Endodermal cell (in vitro differentiated cells): Measurements from ENCODE around the gene STXBP5. TPM values are rescaled to one million over a fixed set of nuclear protein-coding genes. Genes with fewer than 3 reads are reported as not detected.

ENCODE experiments used
- DNase-seq: peaks from one replicate; pipeline ENCODE4 v3.0.0-alpha.2; 2017
- H3K27ac ChIP-seq: 2 replicates; pipeline ENCODE4 v1.5.1; 2013; ENCODE audit warnings: mild to moderate bottlenecking, low read depth, low read length, moderate library complexity
- H3K27me3 ChIP-seq: 2 replicates; pipeline ENCODE4 v1.6.1; 2013; ENCODE audit warnings: mild to moderate bottlenecking, low read length, moderate library complexity; ENCODE audit not compliant: insufficient read depth, control insufficient read depth, poor library complexity, severe bottlenecking
- H3K36me3 ChIP-seq: 2 replicates; pipeline ENCODE4 v1.7.0; 2013; ENCODE audit warnings: mild to moderate bottlenecking, low read length, moderate library complexity; ENCODE audit not compliant: control insufficient read depth, insufficient read depth
- H3K4me1 ChIP-seq: one replicate; pipeline ENCODE4 v1.7.0; 2013; ENCODE audit warnings: low read length; ENCODE audit not compliant: control insufficient read depth, insufficient read depth
- H3K4me3 ChIP-seq: 2 replicates; pipeline ENCODE4 v1.5.1; 2013; ENCODE audit warnings: mild to moderate bottlenecking, low read length, moderate library complexity
- H3K9ac ChIP-seq: 2 replicates; pipeline ENCODE4 v1.6.1; 2013; ENCODE audit warnings: mild to moderate bottlenecking, low read length, moderate library complexity; ENCODE audit not compliant: poor library complexity, severe bottlenecking; ENCODE audit errors: extremely low read depth
- H3K9me3 ChIP-seq: 2 replicates; pipeline ENCODE4 v1.6.1; 2013; ENCODE audit warnings: mild to moderate bottlenecking, low read length, moderate library complexity; ENCODE audit not compliant: control insufficient read depth
- H3K27ac Mint-ChIP-seq: 2 replicates; pipeline ENCODE4 v1.8.0; 2020; ENCODE audit warnings: mixed read lengths
- H3K27me3 Mint-ChIP-seq: 2 replicates; pipeline ENCODE4 v1.8.0; 2021; ENCODE audit warnings: mild to moderate bottlenecking, mixed read lengths; ENCODE audit not compliant: insufficient read depth
- H3K36me3 Mint-ChIP-seq: 2 replicates; pipeline ENCODE4 v1.8.0; 2020; ENCODE audit warnings: low read depth, mixed read lengths
- H3K4me1 Mint-ChIP-seq: 2 replicates; pipeline ENCODE4 v1.8.0; 2020; ENCODE audit warnings: mixed read lengths
- H3K4me3 Mint-ChIP-seq: 2 replicates; pipeline ENCODE4 v1.8.0; 2020; ENCODE audit warnings: mild to moderate bottlenecking, moderate library complexity, mixed read lengths
- H3K9me3 Mint-ChIP-seq: 2 replicates; pipeline ENCODE4 v1.8.0; 2020; ENCODE audit warnings: mild to moderate bottlenecking, mixed read lengths
- WGBS, 2 experiments: methylation state at CpG; one replicate each; pipeline versions ENCODE4 v1.1.5 to v1.1.7; 2013; ENCODE audit warnings: missing lambda C conversion rate in 2 of 2, mixed read lengths in 1 of 2; ENCODE audit not compliant: insufficient coverage in 1 of 2, insufficient read length in 1 of 2; 5-methylcytosine and 5-hydroxymethylcytosine counted together
- total RNA-seq, 2 donors: library from RNA; stranded (reverse); fragmentation: NEBNext Ultra II Directional in 1 of 2; extraction: Animal tissue kit (Norgen Biotek cat#: 25700) in 1 of 2; gene quantifications; 2 replicates in 1 of 2; 3 replicates in 1 of 2; pipeline ENCODE4 v1.2.1, GENCODE V29; 2021
- TF ChIP-seq, protein P1 (sequence below): fragments of 200-600 bp; sonication (generic); conservative IDR thresholded peaks from 2 replicates; pipeline ENCODE4 v1.5.0; 2021; ENCODE audit warnings: antibody characterized with exemption, mild to moderate bottlenecking

Gene STXBP5
- total RNA-seq, 2 donors from 2014 or later, result 19.2 to 25.2 TPM

DNA sequence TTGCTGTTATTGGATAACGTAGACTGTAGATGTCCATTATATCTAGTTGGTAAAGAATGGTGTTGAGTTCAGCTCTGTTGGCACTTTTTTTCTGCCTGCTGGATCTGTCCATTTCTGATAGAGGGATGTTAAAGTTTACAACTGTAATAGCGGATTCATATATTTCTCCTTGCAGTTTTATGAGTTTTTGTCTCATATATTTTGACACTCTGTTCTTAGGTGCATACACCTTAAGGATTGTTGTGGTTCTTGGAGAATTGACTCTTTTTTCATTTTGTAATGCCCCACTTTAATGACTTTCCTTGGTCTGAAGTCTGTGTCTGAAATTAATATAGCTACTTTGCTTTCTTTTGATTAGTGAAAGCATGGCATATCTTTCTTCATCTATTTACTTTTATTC, 16.1 kb downstream of the STXBP5 start:
- DNase-seq, result no peak
- Histone ChIP-seq H3K9ac (no peak overlapping the region), H3K27me3 (no peaks in the 10 kb centered on the region), H3K4me1 (no peaks in the 10 kb centered on the region), H3K4me3 (no peak overlapping the region), H3K27ac (no peak overlapping the region), H3K36me3 (peaks cover 23% of the 10 kb centered on the region), H3K9me3 (no peaks in the 10 kb centered on the region)
- WGBS, 2 experiments, result 97 to 100% methylated on average over 1 to 2 of the region's 2 CpGs
- H3K36me3 Mint-ChIP-seq, result peaks cover 24% of the 10 kb centered on the region
- H3K4me3 Mint-ChIP-seq, result no peak overlapping the region
- TF ChIP-seq, protein P1, sequence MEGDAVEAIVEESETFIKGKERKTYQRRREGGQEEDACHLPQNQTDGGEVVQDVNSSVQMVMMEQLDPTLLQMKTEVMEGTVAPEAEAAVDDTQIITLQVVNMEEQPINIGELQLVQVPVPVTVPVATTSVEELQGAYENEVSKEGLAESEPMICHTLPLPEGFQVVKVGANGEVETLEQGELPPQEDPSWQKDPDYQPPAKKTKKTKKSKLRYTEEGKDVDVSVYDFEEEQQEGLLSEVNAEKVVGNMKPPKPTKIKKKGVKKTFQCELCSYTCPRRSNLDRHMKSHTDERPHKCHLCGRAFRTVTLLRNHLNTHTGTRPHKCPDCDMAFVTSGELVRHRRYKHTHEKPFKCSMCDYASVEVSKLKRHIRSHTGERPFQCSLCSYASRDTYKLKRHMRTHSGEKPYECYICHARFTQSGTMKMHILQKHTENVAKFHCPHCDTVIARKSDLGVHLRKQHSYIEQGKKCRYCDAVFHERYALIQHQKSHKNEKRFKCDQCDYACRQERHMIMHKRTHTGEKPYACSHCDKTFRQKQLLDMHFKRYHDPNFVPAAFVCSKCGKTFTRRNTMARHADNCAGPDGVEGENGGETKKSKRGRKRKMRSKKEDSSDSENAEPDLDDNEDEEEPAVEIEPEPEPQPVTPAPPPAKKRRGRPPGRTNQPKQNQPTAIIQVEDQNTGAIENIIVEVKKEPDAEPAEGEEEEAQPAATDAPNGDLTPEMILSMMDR, result no peak
- no peak overlapping the region for H3K27ac Mint-ChIP-seq
- H3K9me3 Mint-ChIP-seq, result no peaks in the 10 kb centered on the region
- H3K4me1 Mint-ChIP-seq, result peaks cover 13% of the 10 kb centered on the region
- no peaks in the 10 kb centered on the region for H3K27me3 Mint-ChIP-seq

DNA sequence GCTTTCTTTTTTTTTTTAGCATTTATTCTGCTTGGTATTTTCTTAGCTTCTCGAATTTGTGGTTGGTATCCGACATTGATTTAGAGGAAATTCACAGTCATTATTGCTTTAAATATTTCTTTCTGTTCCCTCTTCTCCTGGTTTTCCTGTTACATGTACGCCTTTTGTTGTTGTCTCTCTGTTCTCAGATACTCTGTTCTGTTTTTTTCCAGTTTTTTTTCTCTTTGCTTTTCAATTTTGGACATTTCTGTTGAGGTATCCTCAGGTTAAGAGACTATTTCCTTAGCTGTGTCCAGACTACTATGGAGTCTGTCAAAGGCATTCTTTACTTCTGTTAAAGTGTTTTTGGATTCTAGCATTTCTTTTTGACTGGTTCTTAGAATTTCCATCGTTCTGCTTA, 17.5 kb downstream of the STXBP5 start:
- Histone ChIP-seq H3K36me3 (peaks cover 34% of the 10 kb centered on the region), H3K4me3 (no peak overlapping the region), H3K4me1 (no peaks in the 10 kb centered on the region), H3K27me3 (no peaks in the 10 kb centered on the region), H3K9me3 (no peaks in the 10 kb centered on the region), H3K27ac (no peak overlapping the region), H3K9ac (no peak overlapping the region)
- H3K27me3 Mint-ChIP-seq, result no peaks in the 10 kb centered on the region
- TF ChIP-seq, protein P1, result no peak
- 92 to 100% methylated on average over 3 to 4 of the region's 4 CpGs for WGBS, 2 experiments
- no peak for DNase-seq
- H3K4me1 Mint-ChIP-seq, result peaks cover 13% of the 10 kb centered on the region
- peak overlapping the region; percentile 4 for H3K27ac Mint-ChIP-seq
- no peaks in the 10 kb centered on the region for H3K9me3 Mint-ChIP-seq
- H3K4me3 Mint-ChIP-seq, result no peak overlapping the region
- peaks cover 29% of the 10 kb centered on the region for H3K36me3 Mint-ChIP-seq

DNA sequence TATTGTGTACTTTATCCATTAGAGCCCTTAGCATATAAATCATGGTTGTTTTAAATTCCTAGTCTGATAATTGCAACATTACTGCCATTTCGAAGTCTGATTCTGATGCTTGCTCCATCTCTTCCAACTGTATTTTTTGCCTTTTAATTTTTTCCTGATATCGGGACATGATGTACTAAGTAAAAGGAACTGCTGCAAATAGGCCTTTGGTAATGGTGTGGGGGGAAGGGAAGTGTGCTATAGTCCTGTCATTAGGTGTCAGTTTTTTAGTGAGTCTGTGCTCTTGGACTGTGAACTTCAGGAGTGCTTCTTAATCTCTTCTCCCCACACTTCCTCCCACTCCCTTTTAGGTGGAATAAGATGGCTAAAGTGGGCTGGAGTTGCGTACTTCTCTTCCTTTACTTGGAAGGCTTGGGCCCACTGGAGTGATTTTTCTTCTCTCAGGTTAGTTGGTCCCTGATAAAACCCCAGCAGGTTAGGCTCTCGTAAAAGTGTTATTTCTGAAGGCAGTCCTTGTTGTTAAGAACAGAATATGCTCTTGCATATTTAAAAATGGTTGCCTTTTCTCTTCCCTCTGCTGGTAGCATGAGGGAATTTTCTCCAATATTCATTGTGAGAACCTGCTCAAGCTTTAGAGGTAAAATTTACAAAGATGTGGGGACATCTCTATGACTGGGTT, 18.1 kb downstream of the STXBP5 start:
- TF ChIP-seq, protein P1, result peak; percentile 77
- Histone ChIP-seq H3K4me3 (no peak overlapping the region), H3K27ac (no peak overlapping the region), H3K4me1 (no peaks in the 10 kb centered on the region), H3K9ac (no peak overlapping the region), H3K27me3 (no peaks in the 10 kb centered on the region), H3K36me3 (peaks cover 34% of the 10 kb centered on the region), H3K9me3 (no peaks in the 10 kb centered on the region)
- H3K27me3 Mint-ChIP-seq, result no peaks in the 10 kb centered on the region
- H3K4me1 Mint-ChIP-seq, result peaks cover 13% of the 10 kb centered on the region
- peak overlapping the region; percentile 26 for H3K27ac Mint-ChIP-seq
- no peaks in the 10 kb centered on the region for H3K9me3 Mint-ChIP-seq
- peak; percentile 53 for DNase-seq
- H3K36me3 Mint-ChIP-seq, result peaks cover 27% of the 10 kb centered on the region
- 84 to 92% methylated on average over 3 to 4 of the region's 4 CpGs for WGBS, 2 experiments
- H3K4me3 Mint-ChIP-seq, result no peak overlapping the region
